ENCODE data around the gene WSCD1.

Gene WSCD1

DNA sequence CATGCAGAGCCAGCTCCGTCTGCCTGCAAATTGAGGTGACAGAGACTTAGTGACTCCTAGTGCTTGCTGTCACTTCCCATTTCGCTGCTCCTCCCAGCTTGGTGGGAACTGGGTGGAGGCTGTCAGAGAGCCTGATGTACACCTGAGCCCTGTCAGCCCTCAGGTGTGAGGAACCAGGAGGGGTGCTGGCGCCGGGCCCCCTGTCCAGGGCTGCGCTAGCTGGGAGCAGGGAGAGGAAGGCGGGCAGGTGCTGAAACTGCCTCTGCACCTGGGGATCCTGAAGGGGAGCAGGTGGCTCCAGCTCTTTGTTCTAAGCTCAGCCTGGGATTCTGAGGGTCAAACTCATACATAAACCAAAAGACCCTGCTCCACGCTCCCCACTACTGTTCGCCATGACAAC lies 10.8 kb upstream of the WSCD1 start:
- no peak for DNase-seq (ENCODE audit: low read depth in 2 of 2)

DNA sequence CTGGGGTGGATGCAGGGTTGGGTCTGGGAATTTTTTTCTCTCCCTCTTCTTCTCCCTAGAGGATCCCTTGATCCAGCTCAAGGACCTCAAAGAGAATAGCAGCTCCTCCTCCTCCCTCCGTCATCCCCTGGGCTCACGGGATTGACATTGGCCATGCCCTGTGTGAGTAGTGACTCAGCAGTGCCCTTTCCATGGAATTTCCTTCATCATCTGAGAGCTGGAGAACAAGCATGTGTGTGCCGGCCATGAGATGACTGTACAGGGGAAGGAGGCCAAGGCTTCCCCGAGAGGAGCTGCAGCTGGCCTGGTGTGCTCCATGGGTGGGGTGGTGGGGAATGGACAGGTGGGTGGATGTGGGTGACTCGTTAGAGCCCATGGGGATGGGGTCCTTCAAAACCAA lies 8.9 kb upstream of the WSCD1 start:
- no peak for DNase-seq (ENCODE audit: low read depth in 2 of 2)

DNA sequence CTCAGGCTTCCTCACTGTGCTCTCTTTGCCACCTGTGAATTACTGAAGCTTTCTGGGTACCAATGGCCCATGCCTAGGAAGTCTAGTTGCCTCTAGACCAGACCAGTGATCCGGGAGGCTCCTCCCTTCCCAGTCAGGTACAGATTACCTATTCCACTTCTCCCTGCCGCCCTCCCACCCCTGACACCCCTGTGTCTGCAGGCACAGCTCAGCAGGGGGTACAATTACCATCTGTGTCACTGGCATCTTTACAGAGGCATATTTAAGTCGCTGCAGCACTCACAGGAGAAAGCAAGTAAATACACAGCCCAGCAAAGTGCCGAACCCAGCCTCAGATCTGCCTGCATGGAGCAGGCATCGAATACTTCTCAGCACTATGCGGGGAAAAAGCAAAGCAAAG lies 5.3 kb upstream of the WSCD1 start:
- no peak for DNase-seq (ENCODE audit: low read depth in 2 of 2)

DNA sequence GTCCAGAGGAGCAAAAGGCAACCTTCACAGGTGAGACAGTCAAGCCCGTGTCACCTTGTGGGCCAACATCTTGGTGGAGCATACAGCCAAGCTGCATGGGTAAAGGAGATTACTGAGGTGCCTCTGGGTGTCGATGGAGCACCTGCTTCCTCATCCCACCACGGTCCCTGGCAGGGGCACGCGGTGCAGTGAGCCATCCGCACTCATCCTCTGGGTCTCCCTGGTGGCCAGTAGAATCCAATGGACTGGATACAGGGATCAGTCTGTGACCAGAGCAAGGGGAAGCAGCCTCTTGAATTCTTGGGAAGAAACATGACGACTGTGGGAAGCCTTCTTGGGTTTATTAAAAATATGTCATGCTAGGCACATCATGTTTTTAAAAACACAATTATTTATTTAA lies 4.8 kb upstream of the WSCD1 start:
- no peak for DNase-seq (ENCODE audit: low read depth in 2 of 2)

DNA sequence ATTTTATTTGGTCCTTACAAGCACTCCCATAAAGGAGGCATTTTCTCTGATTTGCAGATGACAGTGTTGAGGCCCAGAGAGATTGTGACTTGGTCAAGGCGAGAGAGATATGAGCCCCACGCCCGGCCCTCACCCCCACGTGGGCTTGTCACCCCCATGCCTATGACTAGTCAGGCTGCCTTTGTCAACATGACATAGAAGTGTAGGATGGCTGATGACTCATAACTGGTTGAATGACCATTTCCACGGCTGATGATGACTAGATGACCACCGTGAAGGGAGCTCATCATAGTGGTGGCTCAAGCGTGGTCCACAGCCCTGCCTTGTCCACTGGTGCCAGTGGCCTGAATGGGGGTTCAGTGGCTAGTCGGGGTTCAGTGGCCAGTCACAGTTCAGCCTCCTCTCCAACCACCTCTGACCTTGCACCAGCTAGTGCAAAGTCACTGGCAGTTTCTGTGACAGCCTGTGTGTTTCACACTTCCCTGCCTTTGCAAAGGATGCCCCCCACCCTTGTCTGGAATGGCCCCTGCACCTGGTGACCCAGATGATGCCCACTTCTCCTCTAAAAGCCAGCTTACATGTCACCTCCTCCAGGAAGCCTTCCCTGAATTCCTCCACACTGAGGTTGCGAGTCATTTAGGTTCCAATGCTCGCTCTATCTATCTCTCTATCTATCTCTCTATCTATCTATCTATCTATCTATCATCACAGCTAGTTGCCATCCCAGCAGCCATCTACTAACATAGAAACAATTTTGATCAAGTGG lies 3.8 kb upstream of the WSCD1 start:
- DNase-seq (ENCODE audit: low read depth in 2 of 2): no peak

DNA sequence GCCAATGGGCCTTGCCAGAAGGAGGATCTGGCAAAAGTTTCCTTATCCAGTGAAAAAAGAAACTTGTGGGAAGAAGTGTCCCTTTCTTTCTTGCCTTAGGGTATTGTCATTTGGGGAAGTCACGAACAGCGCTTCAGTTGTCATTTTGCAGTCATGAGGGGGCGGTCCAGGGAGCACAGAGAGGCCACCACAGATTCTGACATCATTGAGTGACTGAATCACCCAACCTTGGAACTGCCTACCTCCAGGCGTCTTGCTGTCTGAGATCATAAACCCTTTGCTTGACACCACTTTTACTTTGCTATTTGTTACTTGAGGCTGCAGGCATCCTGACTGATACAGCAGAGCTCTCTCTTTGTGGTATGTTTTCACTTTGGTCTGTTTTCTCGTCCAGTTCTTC lies 3.1 kb upstream of the WSCD1 start:
- no peak for DNase-seq (ENCODE audit: low read depth in 2 of 2)

DNA sequence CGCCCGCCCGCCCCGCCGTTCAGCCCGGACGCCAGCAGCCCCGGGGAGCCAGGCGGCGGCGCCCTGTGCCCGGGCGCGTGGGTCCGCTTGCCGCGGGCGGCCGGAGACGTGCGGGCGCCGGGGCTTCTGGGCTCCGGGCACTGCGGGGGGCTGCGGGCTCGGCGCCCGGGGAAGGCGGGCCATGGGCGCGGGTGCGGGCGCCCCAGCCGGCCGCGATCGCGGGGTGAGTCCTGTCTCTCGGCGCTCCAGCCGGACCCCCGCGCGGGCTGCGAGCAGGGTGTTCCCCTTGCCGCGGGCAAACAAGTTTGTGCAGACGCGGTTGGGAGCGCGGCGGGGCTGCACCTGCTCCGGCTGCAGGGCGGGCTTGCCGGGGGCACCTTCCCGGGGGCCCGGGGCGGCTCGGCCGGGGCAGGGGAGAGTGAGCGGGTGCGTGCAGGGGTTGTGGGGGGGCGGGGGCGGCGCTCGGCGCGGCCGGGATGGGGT lies 292 bp downstream of the WSCD1 start:
- DNase-seq (ENCODE audit: low read depth in 2 of 2): no peak

DNA sequence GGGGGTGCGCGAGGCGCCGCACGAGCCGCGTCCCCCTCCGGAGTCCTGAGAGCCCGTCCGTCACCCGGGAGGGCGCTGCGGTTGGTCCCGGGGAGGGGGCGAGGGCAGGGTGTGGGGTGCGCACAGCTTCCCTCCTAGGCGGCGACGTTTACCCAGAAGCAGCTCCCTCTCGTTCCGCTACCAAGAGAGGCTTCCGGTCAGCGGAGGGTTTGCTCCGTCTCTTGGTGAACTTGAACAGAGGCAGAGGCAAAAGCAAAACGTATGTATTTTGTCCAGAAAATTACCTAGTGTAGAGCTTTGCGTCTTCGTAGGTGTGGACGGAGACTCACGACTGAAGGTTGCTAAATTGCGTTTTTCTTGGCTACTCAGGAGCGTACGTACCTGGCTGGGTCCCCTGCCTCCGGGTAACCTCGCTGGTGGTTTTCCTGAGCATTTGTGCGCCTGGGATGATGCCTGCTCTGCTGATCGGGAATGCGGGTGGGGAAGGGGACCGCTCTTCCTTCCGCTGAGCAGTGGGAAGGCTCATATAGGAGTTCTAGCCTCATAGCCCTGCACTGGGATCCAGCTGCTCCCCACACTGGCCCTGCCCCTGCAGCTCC lies 833 bp downstream of the WSCD1 start:
- DNase-seq (ENCODE audit: low read depth in 2 of 2): no peak

DNA sequence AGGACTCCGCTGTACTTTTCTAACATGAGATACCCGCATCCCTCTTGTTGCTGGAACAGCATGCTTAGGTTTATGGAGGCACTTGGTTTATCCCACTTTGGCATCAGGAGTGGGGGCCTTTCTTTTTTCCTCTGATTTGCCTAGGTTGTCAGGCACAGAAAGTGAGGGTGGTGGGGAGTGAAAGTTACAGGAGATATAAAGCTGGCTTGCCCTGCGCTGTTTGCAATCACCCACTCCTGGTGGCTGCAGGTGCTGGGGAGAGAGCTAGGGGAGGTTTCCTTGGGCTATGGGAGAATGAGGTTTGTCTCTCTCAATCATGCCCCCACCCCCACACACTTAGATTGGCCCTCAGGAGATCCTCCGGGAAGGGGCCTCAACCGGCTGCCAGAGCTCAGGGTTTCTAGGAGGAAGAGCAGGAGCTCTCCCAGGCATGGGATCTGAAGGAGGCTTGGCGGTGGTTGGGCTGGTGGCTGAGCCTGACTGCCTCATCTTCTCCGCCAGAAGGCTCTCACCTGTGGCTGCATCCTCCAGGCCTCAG lies 1.4 kb downstream of the WSCD1 start:
- DNase-seq (ENCODE audit: low read depth in 2 of 2): no peak

DNA sequence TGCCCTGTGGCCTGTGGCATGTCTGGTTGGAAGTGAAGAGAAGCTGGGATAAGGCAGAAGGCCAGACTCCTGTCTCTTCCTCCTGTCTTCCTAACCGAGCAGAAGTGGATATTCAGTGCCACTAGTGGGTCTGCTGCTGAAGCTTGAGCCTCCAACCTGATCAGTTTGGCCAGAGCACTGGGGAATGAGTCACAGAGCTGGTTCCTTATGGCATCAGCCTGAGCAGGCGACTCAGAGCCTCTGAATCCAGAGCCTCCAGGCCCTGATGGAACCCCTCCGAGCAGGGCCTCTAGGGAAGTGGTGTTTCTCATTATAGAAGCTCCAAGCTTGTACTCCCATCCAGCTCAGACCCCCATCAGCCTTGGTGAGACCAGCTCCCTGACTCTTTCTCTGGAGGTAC lies 2.0 kb downstream of the WSCD1 start:
- no peak for DNase-seq (ENCODE audit: low read depth in 2 of 2)

DNA sequence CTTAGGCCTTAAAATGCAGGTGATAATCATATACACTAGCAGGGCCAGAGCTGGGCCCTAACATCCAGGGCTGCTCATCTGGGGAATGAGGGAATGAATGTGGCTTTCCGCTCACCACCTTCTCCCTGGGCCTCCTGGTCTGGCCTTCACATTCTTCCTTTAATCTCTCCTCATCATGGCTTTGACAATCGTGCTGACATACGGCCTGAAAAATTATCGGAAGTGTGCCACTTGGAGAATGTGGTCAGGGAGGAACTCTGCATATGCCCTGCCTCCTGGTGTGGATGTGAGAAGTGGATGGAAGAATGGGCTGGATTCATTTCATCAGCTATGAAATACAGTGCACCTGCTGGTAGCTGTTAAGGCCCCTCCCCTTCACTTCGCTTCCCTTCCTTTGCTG lies 2.4 kb downstream of the WSCD1 start:
- DNase-seq (ENCODE audit: low read depth in 2 of 2): no peak

DNA sequence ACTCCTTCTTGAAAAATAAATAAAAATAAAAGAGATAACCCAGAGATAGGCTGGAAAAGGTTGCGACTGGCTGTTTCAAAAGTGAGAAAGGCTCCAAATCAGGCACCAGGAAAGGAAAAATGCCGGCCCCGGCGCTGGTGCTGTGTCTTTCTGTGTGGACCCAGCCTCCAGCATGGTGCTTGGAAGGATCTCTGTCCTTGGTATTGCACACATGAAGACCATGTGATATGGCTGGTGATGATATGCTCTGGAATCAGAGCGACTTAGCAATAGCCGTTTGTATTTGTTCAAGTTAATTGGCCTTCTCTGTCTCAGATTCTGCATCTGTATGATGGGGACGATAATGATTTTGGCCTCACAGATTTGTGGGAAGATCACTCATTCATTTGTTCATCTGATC lies 3.4 kb downstream of the WSCD1 start:
- no peak for DNase-seq (ENCODE audit: low read depth in 2 of 2)

DNA sequence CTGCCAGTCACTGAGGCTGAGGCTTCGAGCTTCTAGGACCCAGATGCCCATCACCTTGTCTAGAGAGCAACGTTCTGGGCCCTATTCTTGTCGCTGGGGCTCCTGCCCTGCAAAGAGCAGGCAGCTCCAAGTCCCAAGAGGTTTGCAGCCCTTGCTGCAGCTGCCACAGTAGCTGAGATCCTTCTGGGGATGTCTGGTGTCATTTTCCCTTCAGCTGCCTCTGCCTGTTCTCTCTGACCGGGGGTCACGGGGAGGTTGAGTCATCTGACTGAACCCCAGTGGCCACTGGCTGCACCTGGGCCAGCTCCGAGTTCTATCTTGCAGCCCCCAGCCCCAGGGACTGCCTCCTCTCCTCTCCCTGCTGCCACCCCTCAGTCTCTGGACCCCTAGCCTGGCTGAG lies 4.9 kb downstream of the WSCD1 start:
- no peak for DNase-seq (ENCODE audit: low read depth in 2 of 2)

DNA sequence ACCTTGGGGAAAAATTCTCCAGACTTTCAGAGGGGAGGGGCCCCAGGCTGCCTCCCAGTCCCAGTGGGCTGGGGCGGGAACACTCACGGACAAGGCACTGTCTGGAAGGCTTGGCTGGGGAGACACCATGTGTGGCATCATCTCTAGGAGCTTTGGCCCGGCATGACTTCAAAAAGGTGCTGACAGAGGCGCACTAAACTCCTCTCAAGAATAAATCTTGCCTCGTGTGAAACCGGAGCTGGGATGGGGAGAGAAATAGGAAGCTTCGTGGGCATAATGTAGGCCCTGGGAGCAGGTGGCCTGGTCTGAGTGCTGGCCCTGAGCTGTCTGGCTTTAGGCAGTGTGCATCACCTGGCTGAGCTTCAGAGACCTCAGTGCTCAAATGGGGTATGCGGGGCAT lies 5.7 kb downstream of the WSCD1 start:
- DNase-seq (ENCODE audit: low read depth in 2 of 2): no peak

DNA sequence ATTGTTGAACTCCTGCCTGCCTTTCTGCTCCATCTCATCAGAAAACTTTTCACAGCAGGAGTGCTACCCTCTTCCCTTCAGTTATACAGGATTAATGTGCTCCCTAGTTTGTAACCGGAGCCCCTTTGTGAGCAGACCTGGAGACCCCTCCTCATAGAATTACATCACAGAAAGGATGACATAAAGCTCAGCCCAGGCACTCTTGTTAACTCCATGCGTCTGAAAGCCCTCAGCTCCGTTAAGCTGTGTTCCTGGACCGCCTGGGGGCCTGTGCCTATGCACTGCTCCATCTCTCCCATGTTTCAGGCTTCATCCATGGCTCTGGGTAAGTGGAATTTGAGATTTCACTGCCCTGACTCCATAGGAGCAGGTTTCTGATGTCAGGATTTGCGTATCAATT lies 7.6 kb downstream of the WSCD1 start:
- no peak for DNase-seq (ENCODE audit: low read depth in 2 of 2)

DNA sequence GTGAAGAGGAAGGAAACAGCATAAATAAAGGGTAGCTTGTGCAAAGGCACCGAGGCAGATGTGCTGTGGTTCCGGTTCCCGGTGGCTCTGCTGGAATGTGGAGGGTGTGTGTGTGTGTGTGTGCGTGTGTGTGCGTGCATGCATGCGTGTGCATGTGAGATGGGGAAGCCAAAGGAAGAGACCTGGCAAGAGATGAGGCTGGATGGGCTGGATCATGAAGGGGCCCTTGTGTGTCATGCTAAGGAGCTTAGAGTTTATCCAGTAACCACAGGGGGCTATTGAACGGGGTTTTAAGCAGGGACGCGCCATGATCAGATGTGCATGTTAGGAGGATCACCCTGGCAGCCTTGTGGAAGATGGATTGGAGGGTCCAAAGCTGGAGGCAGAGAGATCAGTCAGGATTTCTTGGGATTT lies 8.3 kb downstream of the WSCD1 start:
- DNase-seq (ENCODE audit: low read depth in 2 of 2): no peak

DNA sequence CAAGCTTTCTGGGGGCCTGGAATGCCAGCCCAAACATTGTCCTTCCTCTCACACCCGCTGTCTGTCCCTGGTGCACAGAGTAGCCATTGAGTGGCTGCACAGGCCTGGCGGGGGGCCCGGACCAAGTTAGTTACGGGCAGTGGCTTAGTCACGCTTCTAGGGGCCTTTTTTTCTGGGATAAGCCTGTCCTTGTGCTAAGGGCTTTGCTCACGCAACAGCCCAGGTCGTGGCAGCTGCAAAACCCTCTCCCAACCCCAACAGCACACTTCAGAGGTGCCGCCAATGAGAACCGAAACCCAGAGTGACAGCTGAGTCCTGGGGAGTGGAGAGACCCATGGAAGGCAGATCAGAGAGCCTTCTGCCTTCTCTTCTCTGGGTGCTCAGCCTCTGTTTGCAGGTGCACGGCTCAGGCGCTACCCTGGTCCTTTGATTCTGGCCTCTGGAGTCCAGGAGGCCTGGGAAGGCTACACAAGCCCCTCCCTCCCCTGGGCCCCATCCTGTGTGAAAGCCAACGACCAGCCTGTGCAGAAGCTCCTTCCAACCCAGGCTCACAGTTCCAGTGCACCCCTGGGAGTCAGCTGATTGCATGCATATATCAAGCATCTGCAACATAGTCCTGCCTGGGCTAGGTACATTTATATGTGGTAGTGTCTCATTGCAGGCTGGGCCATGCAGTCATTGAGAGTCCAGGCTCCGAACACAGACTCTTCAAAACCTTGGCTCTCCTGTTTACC lies 9.1 kb downstream of the WSCD1 start:
- DNase-seq (ENCODE audit: low read depth in 2 of 2): no peak

DNA sequence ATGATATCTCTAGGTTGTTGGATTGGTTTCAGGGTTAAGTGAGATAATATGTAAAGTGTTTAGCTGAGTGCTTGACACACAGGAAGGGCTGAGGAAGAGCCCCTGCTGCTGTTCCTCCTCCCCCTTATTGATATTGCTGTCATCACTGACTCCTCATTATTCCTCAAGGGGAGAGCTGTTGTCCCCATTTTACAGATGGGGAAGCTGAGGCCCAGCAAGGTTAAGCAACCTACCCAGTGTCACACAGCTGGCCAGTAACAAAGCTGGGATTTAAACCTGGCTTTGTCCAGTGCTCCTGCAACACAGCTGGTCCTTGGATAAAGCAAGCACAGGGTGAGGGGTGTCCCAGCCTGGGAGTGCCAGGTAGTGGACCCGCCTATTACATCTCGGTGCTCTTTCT lies 9.8 kb downstream of the WSCD1 start:
- no peak for DNase-seq (ENCODE audit: low read depth in 2 of 2)

DNA sequence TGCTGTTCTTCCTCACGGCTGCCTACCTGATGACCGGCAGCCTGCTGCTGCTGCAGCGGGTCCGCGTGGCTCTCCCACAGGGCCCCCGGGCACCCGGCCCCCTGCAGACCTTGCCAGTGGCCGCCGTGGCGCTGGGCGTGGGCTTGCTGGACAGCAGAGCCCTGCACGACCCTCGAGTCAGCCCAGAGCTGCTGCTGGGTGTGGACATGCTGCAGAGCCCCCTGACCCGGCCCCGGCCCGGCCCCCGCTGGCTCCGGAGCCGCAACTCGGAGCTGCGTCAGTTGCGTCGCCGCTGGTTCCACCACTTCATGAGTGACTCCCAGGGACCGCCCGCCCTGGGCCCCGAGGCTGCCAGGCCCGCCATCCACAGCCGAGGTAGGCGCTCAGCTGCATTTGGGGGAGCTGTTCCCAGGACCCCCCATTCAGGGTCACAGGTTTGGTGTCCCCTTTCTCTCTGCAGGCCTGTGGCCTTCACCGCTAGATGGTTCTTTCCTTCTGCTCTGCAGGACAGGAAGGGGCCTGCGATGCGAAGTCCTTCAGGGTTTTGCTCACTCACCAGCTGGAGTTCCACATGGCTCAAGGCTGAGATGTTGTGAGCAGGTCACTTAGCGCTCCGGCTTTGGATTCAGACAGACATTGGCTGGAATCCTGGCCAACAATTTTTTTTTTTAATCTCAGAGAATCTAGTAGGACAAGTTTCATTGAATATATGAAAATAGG lies 10.7 kb downstream of the WSCD1 start:
- DNase-seq (ENCODE audit: low read depth in 2 of 2): no peak

DNA sequence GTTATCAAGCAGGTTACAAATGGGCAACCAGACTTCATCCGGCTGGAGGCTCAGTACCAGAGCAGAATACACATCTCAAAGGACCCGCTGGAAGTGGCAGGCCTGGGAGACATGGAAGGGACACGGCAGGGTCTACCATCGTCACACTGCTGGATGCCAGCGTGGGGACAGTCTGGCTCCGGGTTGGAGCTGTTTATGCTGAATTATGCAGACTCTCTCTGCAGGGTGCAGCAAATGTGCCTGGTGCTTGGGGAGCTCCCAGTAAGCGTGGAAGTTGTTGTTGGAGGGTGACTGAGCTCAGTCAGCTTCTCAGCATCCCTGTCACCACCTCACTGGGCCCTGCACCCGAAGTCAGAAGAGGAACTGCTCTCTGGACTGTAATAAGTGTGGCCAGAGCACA lies 12.2 kb downstream of the WSCD1 start:
- DNase-seq (ENCODE audit: low read depth in 2 of 2): no peak

DNA sequence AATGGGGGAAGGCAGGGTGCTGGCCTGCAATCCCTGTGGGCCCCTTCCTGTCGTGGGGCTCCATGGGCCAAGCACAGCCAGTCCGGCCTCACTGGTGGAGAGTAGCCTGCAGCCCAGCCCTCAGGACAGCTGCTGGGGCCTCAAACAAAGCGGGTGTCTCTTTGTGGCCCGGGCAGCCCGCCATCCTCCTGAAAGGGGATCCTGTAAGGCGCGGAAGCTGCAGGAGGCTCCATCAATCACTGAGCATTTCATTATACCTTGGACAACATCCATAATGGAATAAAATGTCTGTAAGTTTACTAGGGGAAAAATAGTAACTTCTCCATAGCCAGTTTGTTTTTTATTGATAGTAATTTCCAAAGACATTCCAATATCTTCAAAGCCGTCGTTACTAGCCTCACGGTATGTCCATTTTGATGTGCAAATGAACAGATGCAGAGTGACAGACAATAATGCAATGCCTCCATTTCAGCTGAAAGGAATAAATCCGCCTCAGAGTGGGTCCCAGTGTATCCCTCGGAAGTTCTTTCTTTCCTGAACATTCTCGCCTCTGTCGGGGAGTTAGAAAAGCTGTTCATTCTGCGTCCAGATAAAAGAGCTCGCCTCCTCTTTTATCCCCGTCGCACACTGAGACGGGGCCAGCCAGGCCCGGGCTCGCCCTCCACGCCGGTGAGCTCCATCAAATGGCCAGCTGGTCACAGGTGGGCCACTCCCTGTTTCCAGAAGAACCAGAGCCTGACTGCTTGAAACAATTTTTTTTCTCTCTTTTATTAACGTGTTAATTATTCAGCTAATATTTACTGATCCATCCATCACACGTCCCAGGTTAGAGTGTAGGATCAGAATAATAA lies 14.4 kb downstream of the WSCD1 start:
- DNase-seq (ENCODE audit: low read depth in 2 of 2): no peak

All from stimulated activated CD8-positive, alpha-beta memory T cell treated with anti-CD3 and anti-CD28 coated beads, Interleukin-2, amount 100 ng/mL, for 48 hours (primary cell).